ENCODE measurements around the gene VDAC2. TPM values are rescaled to one million over a fixed set of nuclear protein-coding genes. Genes with fewer than 3 reads are reported as not detected.

VDAC2 gene
- total and polyA plus RNA-seq, 10 of the 15 experiments (the other 5 are each of a cell fraction or from before 2014, with no cell fraction given): 73.4 to 294 (median 146) TPM

DNA sequence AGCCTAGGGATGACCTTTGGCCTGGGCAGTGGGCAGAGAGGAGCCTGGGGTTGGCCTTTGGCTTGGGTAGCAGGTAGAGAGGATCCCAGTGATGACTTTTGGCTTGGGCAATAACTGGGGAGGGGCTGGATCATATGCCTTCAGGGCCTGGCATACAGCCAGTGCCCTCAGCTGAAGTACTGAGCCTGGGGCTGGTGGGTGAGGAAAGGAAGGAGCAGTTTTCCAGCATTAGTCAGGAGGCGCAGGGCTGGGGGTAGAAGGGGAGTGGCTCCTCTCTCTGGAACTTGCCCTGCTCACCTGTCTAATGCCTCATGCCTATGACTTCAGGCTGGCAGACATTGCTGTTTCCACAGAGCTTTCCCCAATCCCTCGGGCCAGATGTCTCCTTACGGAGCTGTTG is 40.3 kb downstream of the VDAC2 start:
- DNase-seq (ENCODE audit: low read depth, low spot score) (no peak), ATAC-seq (no peak), FAIRE-seq (no peak)
- Histone ChIP-seq H3K9me3 (replicated peaks; ENCODE audit: control insufficient read depth, insufficient read depth, low read length) (peaks cover 4% of the 10 kb centered on the region; the same call in 2 of the 3 replicates), H4K20me1 (ENCODE audit: control insufficient read depth, insufficient read depth) (no peaks in the 10 kb centered on the region; the same call in 1 of the 2 replicates), H3K4me2 (ENCODE audit: control insufficient read depth, insufficient read depth) (no peak overlapping the region), H3K4me1 (ENCODE audit: control insufficient read depth, insufficient read depth, low read length) (no peaks in the 10 kb centered on the region), H3K9ac (ENCODE audit: control insufficient read depth, insufficient read depth, low read length) (no peak overlapping the region), H3K27me3 (replicated peaks in 1 of 2; ENCODE audit: control insufficient read depth in 2 of 2, insufficient read depth in 2 of 2, low read length in 1 of 2) (no peaks in the 10 kb centered on the region), H3K79me2 (ENCODE audit: control insufficient read depth, insufficient read depth, low read length) (no peaks in the 10 kb centered on the region), H3K27ac (ENCODE audit: control insufficient read depth, insufficient read depth) (no peak overlapping the region), H3K4me3 (no peak overlapping the region), H3K36me3 (ENCODE audit: control insufficient read depth in 2 of 2, insufficient read depth in 2 of 2, low read length in 1 of 2) (no peaks in the 10 kb centered on the region), H2AFZ (ENCODE audit: control insufficient read depth, low read depth, low read length) (no peak overlapping the region)
- WGBS (ENCODE audit: insufficient coverage, insufficient replicate concordance, low lambda C conversion rate, missing lambda C conversion rate): 22% methylated on average over 3 of the region's 3 CpGs
- intact Hi-C loops (cut with micrococcal nuclease; ENCODE audit: unreplicated experiment): no loop called here
- BruUV-seq (replicated peaks): no TSS peak
- ChIA-PET CTCF (no interaction called here), POLR2A (no interaction called here), RAD21 (ENCODE audit: unreplicated experiment) (no interaction called here), SMC1A (ENCODE audit: uncharacterized antibody, unreplicated experiment) (no interaction called here)
- in situ Hi-C loops (cut with MboI): no loop called here
- TF ChIP-seq, protein P1, sequence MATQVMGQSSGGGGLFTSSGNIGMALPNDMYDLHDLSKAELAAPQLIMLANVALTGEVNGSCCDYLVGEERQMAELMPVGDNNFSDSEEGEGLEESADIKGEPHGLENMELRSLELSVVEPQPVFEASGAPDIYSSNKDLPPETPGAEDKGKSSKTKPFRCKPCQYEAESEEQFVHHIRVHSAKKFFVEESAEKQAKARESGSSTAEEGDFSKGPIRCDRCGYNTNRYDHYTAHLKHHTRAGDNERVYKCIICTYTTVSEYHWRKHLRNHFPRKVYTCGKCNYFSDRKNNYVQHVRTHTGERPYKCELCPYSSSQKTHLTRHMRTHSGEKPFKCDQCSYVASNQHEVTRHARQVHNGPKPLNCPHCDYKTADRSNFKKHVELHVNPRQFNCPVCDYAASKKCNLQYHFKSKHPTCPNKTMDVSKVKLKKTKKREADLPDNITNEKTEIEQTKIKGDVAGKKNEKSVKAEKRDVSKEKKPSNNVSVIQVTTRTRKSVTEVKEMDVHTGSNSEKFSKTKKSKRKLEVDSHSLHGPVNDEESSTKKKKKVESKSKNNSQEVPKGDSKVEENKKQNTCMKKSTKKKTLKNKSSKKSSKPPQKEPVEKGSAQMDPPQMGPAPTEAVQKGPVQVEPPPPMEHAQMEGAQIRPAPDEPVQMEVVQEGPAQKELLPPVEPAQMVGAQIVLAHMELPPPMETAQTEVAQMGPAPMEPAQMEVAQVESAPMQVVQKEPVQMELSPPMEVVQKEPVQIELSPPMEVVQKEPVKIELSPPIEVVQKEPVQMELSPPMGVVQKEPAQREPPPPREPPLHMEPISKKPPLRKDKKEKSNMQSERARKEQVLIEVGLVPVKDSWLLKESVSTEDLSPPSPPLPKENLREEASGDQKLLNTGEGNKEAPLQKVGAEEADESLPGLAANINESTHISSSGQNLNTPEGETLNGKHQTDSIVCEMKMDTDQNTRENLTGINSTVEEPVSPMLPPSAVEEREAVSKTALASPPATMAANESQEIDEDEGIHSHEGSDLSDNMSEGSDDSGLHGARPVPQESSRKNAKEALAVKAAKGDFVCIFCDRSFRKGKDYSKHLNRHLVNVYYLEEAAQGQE (IDR thresholded peaks at IDR 0.05; ENCODE audit: low read depth, low read length): no peak
- TF ChIP-seq SKIL (IDR thresholded peaks at IDR 0.05; ENCODE audit: low read depth, poor library complexity, severe bottlenecking): no peak
- no peak for TF ChIP-seq GATAD2B (conservative IDR thresholded peaks at IDR 0.05; ENCODE audit: low read depth)
- no peak for TF ChIP-seq SREBF1 (IDR thresholded peaks at IDR 0.05; ENCODE audit: low read length)
- TF ChIP-seq SP1 (IDR thresholded peaks at IDR 0.05; ENCODE audit: low read depth, low read length): no peak
- TF ChIP-seq ZBTB40 (IDR thresholded peaks at IDR 0.05; ENCODE audit: borderline replicate concordance): no peak
- no peak for TF ChIP-seq MLLT1 (IDR thresholded peaks at IDR 0.05)
- TF ChIP-seq NRF1 (conservative IDR thresholded peaks at IDR 0.05; ENCODE audit: low read depth, low read length): no peak
- TF ChIP-seq RUNX3 (IDR thresholded peaks at IDR 0.05; ENCODE audit: low read length): no peak
- no peak for TF ChIP-seq POLR2A (IDR thresholded peaks at IDR 0.05; ENCODE audit: low read depth, low read length)
- no peak for TF ChIP-seq ZNF274 (IDR thresholded peaks at IDR 0.05; ENCODE audit: insufficient read depth, insufficient read length)
- TF ChIP-seq LARP7 (IDR thresholded peaks at IDR 0.05): no peak
- TF ChIP-seq RB1 (IDR thresholded peaks at IDR 0.05; ENCODE audit: borderline replicate concordance): no peak
- TF ChIP-seq SREBF2 (IDR thresholded peaks at IDR 0.05; ENCODE audit: low read length): no peak
